Esophagus (tissue), 2 donors: ENCODE measurements around the gene MYO1C. TPM values are rescaled to one million over a fixed set of nuclear protein-coding genes. Genes with fewer than 3 reads are reported as not detected.
"Not testable (repeated sequence)": the region's sequence is repeated elsewhere in the genome, so short reads cannot be mapped to it uniquely, and the experiment has no call there.

ENCODE experiments used
- H3K27ac ChIP-seq, 2 donors: one replicate each; pipeline ENCODE4 v1.5.1; 2013; ENCODE audit warnings: low read depth in 2 of 2, mild to moderate bottlenecking in 2 of 2, inconsistent platforms in 1 of 2, low read length in 1 of 2, moderate library complexity in 1 of 2
- H3K27me3 ChIP-seq, 2 donors: one replicate each; pipeline ENCODE4 v1.6.1; 2013; ENCODE audit warnings: low read length in 2 of 2, control low read depth in 1 of 2, mild to moderate bottlenecking in 1 of 2; ENCODE audit not compliant: insufficient read depth in 2 of 2, control insufficient read depth in 1 of 2
- H3K36me3 ChIP-seq, 2 donors: one replicate each; pipeline ENCODE4 v1.6.1; 2013; ENCODE audit warnings: low read length in 1 of 2; ENCODE audit not compliant: control insufficient read depth in 2 of 2, insufficient read depth in 2 of 2
- H3K4me1 ChIP-seq, 2 donors: one replicate each; pipeline ENCODE4 v1.6.1; 2013; ENCODE audit warnings: low read length in 1 of 2; ENCODE audit not compliant: control insufficient read depth in 2 of 2, insufficient read depth in 2 of 2
- H3K4me3 ChIP-seq, 2 donors: one replicate each; pipeline ENCODE4 v1.5.1; 2013; ENCODE audit warnings: low read length in 2 of 2, mild to moderate bottlenecking in 2 of 2, low read depth in 1 of 2, moderate library complexity in 1 of 2
- H3K9me3 ChIP-seq, 2 donors: one replicate each; pipeline ENCODE4 v1.6.1; 2013; ENCODE audit warnings: mild to moderate bottlenecking in 2 of 2, low read depth in 1 of 2, low read length in 1 of 2, moderate library complexity in 1 of 2; ENCODE audit not compliant: control insufficient read depth in 2 of 2, insufficient read depth in 1 of 2
- WGBS, 2 donors: extraction: QIAGEN DNeasy Blood & Tissue Kit; methylation state at CpG; one replicate each; pipeline ENCODE4 v1.1.7; 2013; 5-methylcytosine and 5-hydroxymethylcytosine counted together
- polyA plus RNA-seq, 2 donors: library from polyadenylated mRNA; stranded (reverse); fragments of 200-250 nt; gene quantifications; one replicate each; pipeline ENCODE4 v1.2.3, GENCODE V29; 2013
- donor health status: healthy with polysubstance abuse.
- donor health status: Bipolar disorder and iron deficiency.

The MYO1C gene
- polyA plus RNA-seq, 2 donors, result 42.0 to 45.0 TPM

- H3K4me3 ChIP-seq, result no peak overlapping the region
- peaks cover 3 to 18% of the 10 kb centered on the region in 2 donors for H3K4me1 ChIP-seq
- 68 to 71% methylated on average over 7 of the region's 7 CpGs for WGBS, 2 donors
- no peaks in the 10 kb centered on the region for H3K27me3 ChIP-seq
- H3K9me3 ChIP-seq, result no peaks in the 10 kb centered on the region
- peaks cover 8 to 43% of the 10 kb centered on the region in 2 donors for H3K36me3 ChIP-seq
- no peak overlapping the region for H3K27ac ChIP-seq
Measured at GRCh38 chr17:1509290-1509881, 16.9 kb upstream of the MYO1C start.

GRCh38 chr17:1508709-1509108, 16.2 kb upstream of the MYO1C start:
- H3K27me3 ChIP-seq, H3K27ac ChIP-seq, H3K4me3 ChIP-seq, H3K9me3 ChIP-seq: not testable (repeated sequence)
- H3K4me1 ChIP-seq, result peaks cover 3 to 18% of the 10 kb centered on the region in 2 donors
- peaks cover 10 to 46% of the 10 kb centered on the region in 2 donors for H3K36me3 ChIP-seq
- WGBS, 2 donors, result 91 to 95% methylated on average over 21 to 25 of the region's 25 CpGs

- no peaks in the 10 kb centered on the region for H3K27me3 ChIP-seq
- H3K36me3 ChIP-seq, result peaks cover 9 to 39% of the 10 kb centered on the region in 2 donors
- H3K9me3 ChIP-seq, result no peaks in the 10 kb centered on the region
- no peak overlapping the region for H3K27ac ChIP-seq
- no peak overlapping the region for H3K4me3 ChIP-seq
- peaks cover 0 to 8% of the 10 kb centered on the region in 2 donors for H3K4me1 ChIP-seq
- WGBS, 2 donors, result 88 to 92% methylated on average over 13 of the region's 13 CpGs
Measured at GRCh38 chr17:1506649-1507267, 14.3 kb upstream of the MYO1C start.

- Histone ChIP-seq H3K27me3 (no peaks in the 10 kb centered on the region), H3K36me3 (peaks cover 9 to 39% of the 10 kb centered on the region in 2 donors), H3K4me3 (no peak overlapping the region), H3K9me3 (no peaks in the 10 kb centered on the region), H3K4me1 (peaks cover 0 to 3% of the 10 kb centered on the region in 2 donors), H3K27ac (no peak overlapping the region)
- WGBS, 2 donors, result 86% methylated on average over 5 of the region's 5 CpGs
Measured at GRCh38 chr17:1505586-1505985, 13.1 kb upstream of the MYO1C start.

GRCh38 chr17:1504866-1505265, 12.4 kb upstream of the MYO1C start:
- Histone ChIP-seq H3K36me3 (peaks cover 9 to 39% of the 10 kb centered on the region in 2 donors), H3K9me3 (no peaks in the 10 kb centered on the region), H3K27ac (no peak overlapping the region), H3K27me3 (no peaks in the 10 kb centered on the region), H3K4me1 (peaks cover 0 to 3% of the 10 kb centered on the region in 2 donors), H3K4me3 (no peak overlapping the region)
- 89 to 94% methylated on average over 3 of the region's 3 CpGs for whole genome bisulfite sequencing, 2 donors

GRCh38 chr17:1503699-1504098, 11.2 kb upstream of the MYO1C start:
- no peak overlapping the region for H3K27ac ChIP-seq
- no peaks in the 10 kb centered on the region for H3K27me3 ChIP-seq
- H3K4me3 ChIP-seq, result no peak overlapping the region
- H3K36me3 ChIP-seq, result peaks cover 9 to 34% of the 10 kb centered on the region in 2 donors
- 87 to 88% methylated on average over 10 of the region's 10 CpGs for WGBS, 2 donors
- H3K4me1 ChIP-seq, result peaks cover 0 to 3% of the 10 kb centered on the region in 2 donors
- no peaks in the 10 kb centered on the region for H3K9me3 ChIP-seq

GRCh38 chr17:1498869-1499268, 6.4 kb upstream of the MYO1C start:
- no peak overlapping the region for H3K4me3 ChIP-seq
- 74 to 77% methylated on average over 9 of the region's 9 CpGs for WGBS, 2 donors
- peaks cover 0 to 2% of the 10 kb centered on the region in 2 donors for H3K4me1 ChIP-seq
- H3K9me3 ChIP-seq, result no peaks in the 10 kb centered on the region
- peaks cover 7 to 23% of the 10 kb centered on the region in 2 donors for H3K36me3 ChIP-seq
- H3K27ac ChIP-seq, result no peak overlapping the region
- no peaks in the 10 kb centered on the region for H3K27me3 ChIP-seq

- no peak overlapping the region for H3K27ac ChIP-seq
- H3K9me3 ChIP-seq, result no peaks in the 10 kb centered on the region
- WGBS, 2 donors, result 52 to 90% methylated on average over 2 of the region's 2 CpGs
- no peak overlapping the region for H3K4me3 ChIP-seq
- H3K36me3 ChIP-seq, result peaks cover 4 to 21% of the 10 kb centered on the region in 2 donors
- H3K27me3 ChIP-seq, result no peaks in the 10 kb centered on the region
- H3K4me1 ChIP-seq, result peaks cover 2 to 6% of the 10 kb centered on the region in 2 donors
Measured at GRCh38 chr17:1498233-1498632, 5.7 kb upstream of the MYO1C start.

- no peaks in the 10 kb centered on the region for H3K9me3 ChIP-seq
- H3K4me3 ChIP-seq, result no peak overlapping the region
- H3K27me3 ChIP-seq, result no peaks in the 10 kb centered on the region
- H3K4me1 ChIP-seq, result peaks cover 4 to 6% of the 10 kb centered on the region in 2 donors
- peaks cover 4 to 21% of the 10 kb centered on the region in 2 donors for H3K36me3 ChIP-seq
- no peak overlapping the region for H3K27ac ChIP-seq
- 77 to 82% methylated on average over 15 of the region's 15 CpGs for WGBS, 2 donors
Measured at GRCh38 chr17:1497831-1498230, 5.3 kb upstream of the MYO1C start.

GRCh38 chr17:1496869-1497268, 4.4 kb upstream of the MYO1C start:
- no peak overlapping the region for H3K27ac ChIP-seq
- H3K36me3 ChIP-seq, result peaks cover 4 to 21% of the 10 kb centered on the region in 2 donors
- WGBS, 2 donors, result 91 to 93% methylated on average over 14 of the region's 14 CpGs
- no peaks in the 10 kb centered on the region for H3K27me3 ChIP-seq
- no peak overlapping the region for H3K4me3 ChIP-seq
- H3K4me1 ChIP-seq, result peaks cover 6 to 13% of the 10 kb centered on the region in 2 donors
- no peaks in the 10 kb centered on the region for H3K9me3 ChIP-seq
